Osteocyte (in vitro differentiated cells): ENCODE measurements around the gene EWSR1. TPM values are rescaled to one million over a fixed set of nuclear protein-coding genes. Genes with fewer than 3 reads are reported as not detected.
A peak's percentile ranks its signal among the peaks of the same experiment; 100 is the strongest.

Experiments
- DNase-seq: peaks from one replicate; pipeline ENCODE4 v3.0.0; 2021; ENCODE audit warnings: mixed read lengths; ENCODE audit not compliant: unreplicated experiment; ENCODE audit errors: extremely low spot score
- H3K27ac Mint-ChIP-seq: one replicate; pipeline ENCODE4 v1.8.0; 2021; ENCODE audit warnings: mild to moderate bottlenecking, mixed read lengths; ENCODE audit not compliant: unreplicated experiment
- H3K27me3 Mint-ChIP-seq: one replicate; pipeline ENCODE4 v1.8.0; 2021; ENCODE audit warnings: mixed read lengths; ENCODE audit not compliant: unreplicated experiment
- H3K36me3 Mint-ChIP-seq: one replicate; pipeline ENCODE4 v1.8.0; 2021; ENCODE audit warnings: mixed read lengths; ENCODE audit not compliant: unreplicated experiment
- H3K4me1 Mint-ChIP-seq: one replicate; pipeline ENCODE4 v1.8.0; 2021; ENCODE audit warnings: mixed read lengths; ENCODE audit not compliant: unreplicated experiment
- H3K4me3 Mint-ChIP-seq: one replicate; pipeline ENCODE4 v1.8.0; 2021; ENCODE audit warnings: mild to moderate bottlenecking, moderate library complexity, mixed read lengths; ENCODE audit not compliant: unreplicated experiment
- H3K9me3 Mint-ChIP-seq: one replicate; pipeline ENCODE4 v1.8.0; 2021; ENCODE audit warnings: mixed read lengths; ENCODE audit not compliant: unreplicated experiment
- CTCF ChIP-seq: fragments of 200-600 bp; sonication (generic); IDR thresholded peaks from 2 replicates; pipeline ENCODE4 v1.5.0; 2021; ENCODE audit warnings: antibody characterized with exemption, mild to moderate bottlenecking, moderate library complexity
- total RNA-seq: library from RNA; stranded (reverse); gene quantifications from 2 replicates; pipeline ENCODE4 v1.2.1, GENCODE V29; 2021

Gene EWSR1
- total RNA-seq, 1 donor from 2014 or later = 228 TPM

- DNase-seq = peak; percentile 80
- no peaks in the 10 kb centered on the region for H3K36me3 Mint-ChIP-seq
- H3K9me3 Mint-ChIP-seq = no peaks in the 10 kb centered on the region
- H3K27ac Mint-ChIP-seq = no peak overlapping the region
- TF ChIP-seq CTCF = no peak
- no peaks in the 10 kb centered on the region for H3K27me3 Mint-ChIP-seq
- no peak overlapping the region for H3K4me3 Mint-ChIP-seq
- H3K4me1 Mint-ChIP-seq = no peaks in the 10 kb centered on the region
Observed at GRCh38 chr22:29258407-29259252, 9.4 kb upstream of the EWSR1 start.

DNA sequence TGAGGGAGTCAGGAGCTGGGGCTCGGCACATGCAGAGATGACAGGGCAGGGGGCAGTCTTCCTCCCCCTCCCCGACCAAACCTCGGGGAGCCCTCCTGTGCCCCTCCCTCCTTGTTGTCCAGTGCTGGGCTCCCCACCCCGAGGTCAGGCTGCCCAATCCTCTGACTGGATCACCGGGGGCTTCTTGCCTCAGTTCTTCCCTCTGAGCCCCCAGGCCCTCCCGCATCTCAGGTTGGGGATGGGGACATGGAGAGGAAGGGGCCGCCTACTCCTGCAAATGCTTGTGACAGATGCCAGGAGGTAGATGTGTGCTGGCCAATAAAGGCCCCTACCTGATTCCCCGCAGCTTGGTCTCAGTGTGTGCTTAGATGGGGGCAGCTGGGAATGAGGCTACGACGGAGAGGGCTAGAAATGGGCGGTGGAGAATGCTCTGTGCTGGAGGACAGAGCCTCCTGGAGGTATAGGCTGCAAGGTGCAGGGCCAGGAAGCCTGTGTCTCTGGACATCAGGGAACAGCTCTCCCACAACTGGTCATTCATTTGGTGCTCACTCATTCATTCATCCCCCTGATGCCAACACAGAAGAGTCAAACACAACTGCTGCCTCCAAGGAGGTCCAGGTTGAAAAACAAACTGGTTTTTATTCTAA is 8.7 kb upstream of the EWSR1 start:
- no peak overlapping the region for H3K4me3 Mint-ChIP-seq
- DNase-seq = peak; percentile 54
- H3K36me3 Mint-ChIP-seq = no peaks in the 10 kb centered on the region
- no peaks in the 10 kb centered on the region for H3K27me3 Mint-ChIP-seq
- peak; percentile 7 for TF ChIP-seq CTCF
- H3K4me1 Mint-ChIP-seq = no peaks in the 10 kb centered on the region
- H3K9me3 Mint-ChIP-seq = no peaks in the 10 kb centered on the region
- H3K27ac Mint-ChIP-seq = no peak overlapping the region

GRCh38 chr22:29260031-29260560 is 8.0 kb upstream of the EWSR1 start:
- Mint-ChIP-seq H3K27me3 (no peaks in the 10 kb centered on the region), H3K4me1 (no peaks in the 10 kb centered on the region), H3K9me3 (no peaks in the 10 kb centered on the region), H3K4me3 (no peak overlapping the region), H3K36me3 (no peaks in the 10 kb centered on the region), H3K27ac (no peak overlapping the region)
- TF ChIP-seq CTCF = no peak
- DNase-seq = no peak

- Mint-ChIP-seq H3K27ac (no peak overlapping the region), H3K4me3 (no peak overlapping the region), H3K27me3 (no peaks in the 10 kb centered on the region), H3K4me1 (peaks cover under 1% of the 10 kb centered on the region), H3K9me3 (no peaks in the 10 kb centered on the region), H3K36me3 (no peaks in the 10 kb centered on the region)
- DNase-seq = no peak
- no peak for TF ChIP-seq CTCF
Observed at GRCh38 chr22:29260601-29261315, 7.3 kb upstream of the EWSR1 start.
